SJCRH30 (cell line): ENCODE results near the gene SLC35E1. TPM values are rescaled to one million over a fixed set of nuclear protein-coding genes. Genes with fewer than 3 reads are reported as not detected.

Experiments used
- DNase-seq, 2 experiments: peaks; one replicate each; pipeline ENCODE4 v3.0.0-alpha.2; 2015 to 2020
- H3K27ac ChIP-seq: fragments of 250-450 bp; sonication (Bioruptor Pico); 2 replicates; pipeline ENCODE4 v1.5.1; 2020; ENCODE audit warnings: mild to moderate bottlenecking, moderate library complexity
- H3K27me3 ChIP-seq: fragments of 250-450 bp; sonication (Bioruptor Pico); 2 replicates; pipeline ENCODE4 v1.5.1; 2020; ENCODE audit warnings: mild to moderate bottlenecking, moderate library complexity
- H3K36me3 ChIP-seq: fragments of 250-450 bp; sonication (Bioruptor Pico); 2 replicates; pipeline ENCODE4 v1.5.1; 2020; ENCODE audit warnings: mild to moderate bottlenecking, moderate library complexity
- H3K4me1 ChIP-seq: fragments of 250-450 bp; sonication (Bioruptor Pico); 2 replicates; pipeline ENCODE4 v1.5.1; 2020; ENCODE audit warnings: mild to moderate bottlenecking, moderate library complexity
- H3K4me3 ChIP-seq: fragments of 250-450 bp; sonication (Bioruptor Pico); 2 replicates; pipeline ENCODE4 v1.5.1; 2020; ENCODE audit warnings: mild to moderate bottlenecking, moderate library complexity
- H3K9me3 ChIP-seq: fragments of 250-450 bp; sonication (Bioruptor Pico); replicated peaks from 2 replicates; pipeline ENCODE4 v1.5.1; 2020; ENCODE audit warnings: mild to moderate bottlenecking, moderate library complexity
- total RNA-seq: library from RNA; depleted of rRNA; stranded (reverse); fragments of >200 nt; shearing (Covaris generic); gene quantifications from 2 replicates; pipeline ENCODE4 v1.2.3, GENCODE V29; 2014

The SLC35E1 gene
- total RNA-seq, 1 experiment from 2014 or later: 40.8 TPM

DNA sequence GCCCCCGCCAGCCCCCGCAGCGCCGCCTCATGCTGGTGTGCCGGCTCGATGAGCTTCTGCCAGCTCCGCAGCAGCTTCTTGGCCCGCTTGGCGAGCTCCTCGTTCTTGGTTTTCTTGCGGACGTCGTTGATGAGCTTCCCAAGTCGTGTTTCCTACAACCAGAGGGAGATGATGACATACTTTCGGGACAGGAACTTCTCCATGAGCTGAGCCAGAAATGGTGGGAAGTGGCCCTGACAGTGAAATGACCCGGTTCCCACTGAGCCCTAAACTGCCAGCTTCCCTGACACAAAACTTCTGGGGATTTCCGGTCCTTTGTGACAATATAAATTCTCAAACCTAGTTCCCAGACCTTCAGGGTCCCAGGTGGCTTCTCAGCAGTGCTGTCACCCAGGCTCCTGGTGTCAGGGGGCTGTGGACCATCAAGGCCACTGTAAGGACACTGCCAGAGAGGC, 5.3 kb upstream of the SLC35E1 start:
- H3K36me3 ChIP-seq: peaks cover 22% of the 10 kb centered on the region
- H3K9me3 ChIP-seq: no peaks in the 10 kb centered on the region
- H3K4me3 ChIP-seq: no peak overlapping the region
- H3K27ac ChIP-seq: no peak overlapping the region
- DNase-seq: no peak
- H3K4me1 ChIP-seq: peaks cover 9% of the 10 kb centered on the region
- no peaks in the 10 kb centered on the region for H3K27me3 ChIP-seq

DNA sequence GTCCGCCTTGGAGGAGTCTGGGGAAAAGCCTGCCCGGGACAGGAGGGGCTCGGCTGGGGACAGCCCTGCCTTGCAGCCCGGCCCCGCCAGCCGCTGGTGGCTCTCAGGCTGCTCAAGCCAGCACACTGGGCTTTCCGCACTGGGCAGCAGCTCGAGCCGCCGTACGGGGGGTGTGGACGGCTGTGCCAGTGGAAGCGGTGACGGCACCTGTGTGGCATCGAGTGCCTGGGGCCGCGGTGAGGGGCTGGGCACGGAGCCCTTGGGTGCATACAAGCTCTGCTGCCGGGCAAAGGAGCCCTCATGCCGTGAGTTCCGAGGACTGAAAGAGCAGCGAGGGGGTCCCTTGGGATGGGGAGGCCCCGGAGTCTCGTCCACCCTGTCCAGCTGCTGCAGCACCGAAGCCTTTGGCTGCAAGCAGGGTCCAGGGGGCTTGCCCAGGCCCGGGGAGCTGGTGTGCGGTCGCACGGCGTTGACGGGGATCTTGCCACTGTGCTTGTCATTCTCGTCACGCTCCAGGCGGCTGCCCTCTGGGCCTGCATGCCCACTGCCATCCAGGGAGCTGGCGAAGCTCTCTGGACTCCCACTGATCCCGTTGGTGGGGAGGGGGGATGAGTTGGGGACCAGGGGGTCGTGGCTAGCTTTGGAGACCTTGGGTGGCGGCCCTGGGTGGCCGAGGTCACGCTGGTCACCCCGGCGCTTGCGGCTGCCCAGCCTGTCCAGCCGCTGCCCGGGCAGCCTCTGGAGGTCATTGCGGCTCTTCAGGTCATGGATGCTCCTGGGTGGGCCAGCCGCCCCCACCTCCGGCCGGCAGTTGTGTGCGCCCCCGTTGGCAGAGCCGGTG, 4.7 kb upstream of the SLC35E1 start:
- no peak overlapping the region for H3K27ac ChIP-seq
- no peaks in the 10 kb centered on the region for H3K27me3 ChIP-seq
- H3K36me3 ChIP-seq: peaks cover 22% of the 10 kb centered on the region
- no peaks in the 10 kb centered on the region for H3K9me3 ChIP-seq
- no peak for DNase-seq
- H3K4me3 ChIP-seq: no peak overlapping the region
- H3K4me1 ChIP-seq: peaks cover 9% of the 10 kb centered on the region

DNA sequence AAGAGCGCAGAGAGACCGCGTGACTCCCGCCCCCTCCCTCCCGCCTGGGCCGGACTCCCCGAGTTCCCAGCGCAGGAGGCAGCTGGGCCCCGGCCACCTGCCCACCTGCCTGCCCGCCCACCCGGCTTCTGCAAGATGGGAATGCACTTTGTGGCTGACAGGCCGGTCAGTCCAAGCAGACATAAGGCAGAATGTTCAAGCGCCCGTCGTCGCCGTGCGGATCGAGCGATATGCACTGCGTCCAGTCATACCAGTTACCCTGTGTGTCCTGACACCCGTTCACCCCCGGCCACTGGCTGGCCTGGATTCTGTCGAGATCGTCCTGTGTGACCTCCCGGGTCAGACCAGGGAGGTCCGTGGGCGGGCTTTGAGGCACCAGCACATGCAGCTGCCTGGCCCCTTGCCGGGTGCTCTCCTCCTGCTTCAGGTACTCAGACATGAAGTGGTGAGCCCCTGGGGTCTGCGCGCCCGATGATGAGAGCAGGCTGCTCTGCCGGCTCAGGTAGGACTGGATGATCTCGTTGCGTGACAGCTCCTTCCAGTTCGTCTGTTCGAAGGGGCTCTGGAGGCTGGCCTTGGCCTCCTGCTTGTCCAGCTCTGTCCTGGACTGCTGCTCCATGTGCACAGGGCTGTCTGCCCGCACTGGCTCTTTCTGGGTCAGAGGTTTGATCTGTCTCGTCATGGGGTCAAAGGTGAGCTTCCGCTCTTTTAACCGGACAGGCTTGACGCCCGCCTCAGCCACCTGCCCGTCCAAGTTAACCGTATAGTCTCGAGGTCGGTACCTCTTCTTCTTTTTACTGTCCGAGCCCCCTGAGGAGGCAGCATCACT, 3.9 kb upstream of the SLC35E1 start:
- Histone ChIP-seq H3K4me1 (peaks cover 12% of the 10 kb centered on the region), H3K36me3 (peaks cover 22% of the 10 kb centered on the region), H3K9me3 (no peaks in the 10 kb centered on the region), H3K27ac (no peak overlapping the region), H3K4me3 (no peak overlapping the region), H3K27me3 (no peaks in the 10 kb centered on the region)
- no peak for DNase-seq

DNA sequence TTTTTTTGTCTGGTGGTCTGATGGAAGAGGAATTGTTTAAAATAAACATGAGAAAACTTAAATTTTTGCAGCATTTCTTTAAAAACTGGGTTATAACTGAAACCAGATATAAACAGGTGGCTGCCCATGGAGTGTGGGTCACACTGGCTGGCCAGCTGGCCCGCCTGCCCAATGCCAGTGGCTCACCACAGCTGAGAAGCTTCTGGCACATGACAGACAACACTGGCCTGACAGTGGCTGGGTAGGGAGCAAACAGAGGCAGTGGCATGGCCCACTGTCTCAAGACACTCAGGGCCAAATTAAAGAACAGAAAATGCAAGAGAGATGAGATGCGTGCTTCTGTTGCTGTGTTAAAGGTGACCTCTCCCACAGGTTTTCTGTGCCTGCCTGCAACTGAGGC, 3.1 kb upstream of the SLC35E1 start:
- peaks cover 22% of the 10 kb centered on the region for H3K36me3 ChIP-seq
- no peak overlapping the region for H3K27ac ChIP-seq
- H3K27me3 ChIP-seq: no peaks in the 10 kb centered on the region
- no peaks in the 10 kb centered on the region for H3K9me3 ChIP-seq
- no peak for DNase-seq
- no peak overlapping the region for H3K4me3 ChIP-seq
- peaks cover 12% of the 10 kb centered on the region for H3K4me1 ChIP-seq

DNA sequence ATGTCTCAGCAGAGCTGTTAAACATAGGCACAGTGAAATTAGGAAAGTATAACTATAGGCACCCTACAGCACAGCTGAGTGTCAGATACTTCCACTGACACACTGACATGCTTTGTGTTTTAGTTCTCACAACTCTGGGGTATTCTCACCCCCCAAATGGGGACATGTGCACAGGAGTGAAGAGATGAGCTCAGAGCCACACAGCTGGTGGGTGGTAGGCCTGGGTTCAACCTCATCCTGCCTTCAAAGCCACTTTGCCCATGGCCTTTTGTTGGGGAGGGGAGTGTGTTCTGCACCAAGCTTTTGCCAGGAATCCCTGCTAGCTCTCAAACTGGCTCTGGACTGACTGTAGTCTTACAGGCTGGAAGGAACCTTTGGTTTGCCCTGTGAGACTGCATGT, 1.7 kb upstream of the SLC35E1 start:
- Histone ChIP-seq H3K4me1 (peaks cover 12% of the 10 kb centered on the region), H3K27me3 (no peaks in the 10 kb centered on the region), H3K27ac (no peak overlapping the region), H3K36me3 (peaks cover 22% of the 10 kb centered on the region), H3K4me3 (no peak overlapping the region), H3K9me3 (no peaks in the 10 kb centered on the region)
- DNase-seq: no peak

DNA sequence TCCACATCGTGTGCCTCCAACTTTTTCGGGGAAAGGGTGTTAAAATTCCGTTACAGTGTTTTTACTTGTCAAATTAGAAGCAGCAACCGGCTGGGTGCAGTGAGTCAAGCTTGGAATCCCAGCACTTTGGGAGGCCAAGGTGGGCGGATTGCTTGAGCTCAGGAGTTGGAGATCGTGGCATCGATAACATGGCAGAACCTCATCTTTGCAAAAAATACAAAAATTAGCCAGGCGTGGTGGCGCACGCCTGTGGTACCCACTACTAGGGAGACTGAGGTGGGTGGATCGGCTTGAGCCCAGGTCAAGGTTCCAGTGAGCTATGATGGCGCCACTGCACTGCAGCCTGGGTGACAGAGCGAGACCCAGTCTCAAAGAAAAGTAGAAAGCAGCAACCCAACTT, 1.1 kb upstream of the SLC35E1 start:
- Histone ChIP-seq H3K4me3 (peak overlapping the region; percentile 93), H3K36me3 (peaks cover 22% of the 10 kb centered on the region), H3K4me1 (peaks cover 12% of the 10 kb centered on the region), H3K9me3 (no peaks in the 10 kb centered on the region), H3K27ac (peak overlapping the region; percentile 50; the same call in 1 of the 2 replicates), H3K27me3 (no peaks in the 10 kb centered on the region)
- DNase-seq: no peak

DNA sequence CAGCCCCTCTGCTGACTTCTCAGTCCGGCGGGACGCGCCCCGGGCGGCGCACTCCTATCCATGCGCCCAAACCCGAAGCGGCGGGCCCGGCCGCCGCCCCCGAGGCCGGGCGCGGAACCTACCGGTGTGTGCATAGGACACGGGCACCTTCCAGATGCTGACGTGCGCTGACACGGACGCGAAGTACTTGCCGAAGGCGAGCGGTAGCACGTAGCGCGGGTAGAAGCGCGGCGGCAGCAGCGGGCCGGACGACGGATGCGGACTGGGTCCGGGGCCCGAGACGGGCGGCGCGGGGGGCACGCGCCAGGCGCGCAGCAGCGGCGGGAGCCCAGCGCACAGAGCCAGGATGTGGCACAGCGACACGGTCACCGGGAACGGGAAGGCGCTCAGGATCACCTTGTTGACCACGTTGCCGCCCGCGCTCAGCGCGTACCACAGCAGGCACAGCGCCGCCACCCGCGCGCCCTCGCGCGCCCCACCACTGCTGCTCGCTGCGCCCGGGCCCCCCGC, 338 bp downstream of the SLC35E1 start:
- Histone ChIP-seq H3K27ac (no peak overlapping the region; the same call in 1 of the 2 replicates), H3K27me3 (no peaks in the 10 kb centered on the region), H3K9me3 (no peaks in the 10 kb centered on the region), H3K4me3 (peak overlapping the region; percentile 93), H3K36me3 (peaks cover 26% of the 10 kb centered on the region), H3K4me1 (peaks cover 12% of the 10 kb centered on the region)
- peak in 1 of 2 experiments; percentile 32 for DNase-seq

DNA sequence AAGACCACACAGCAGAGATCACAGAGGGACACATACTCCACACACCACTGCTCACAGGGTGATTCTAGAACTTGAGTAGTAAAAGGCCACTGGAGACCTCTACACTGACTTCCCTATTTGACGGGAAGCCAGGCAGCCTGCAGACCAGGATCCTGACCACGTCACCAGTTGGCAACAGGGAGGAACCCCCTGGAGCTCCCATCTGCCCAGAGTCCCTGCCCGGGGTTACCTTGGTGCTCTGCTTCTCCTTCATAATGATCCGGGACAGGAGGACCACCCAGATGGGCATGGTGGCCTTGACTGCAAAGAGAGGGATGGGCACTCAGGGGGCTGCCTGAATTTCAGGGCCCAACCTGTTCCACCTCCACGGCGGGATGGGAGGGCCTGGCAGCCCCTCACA, 932 bp downstream of the SLC35E1 start:
- H3K27me3 ChIP-seq: no peaks in the 10 kb centered on the region
- peaks cover 26% of the 10 kb centered on the region for H3K36me3 ChIP-seq
- no peak for DNase-seq
- H3K4me3 ChIP-seq: peak overlapping the region; percentile 93
- H3K9me3 ChIP-seq: no peaks in the 10 kb centered on the region
- H3K27ac ChIP-seq: no peak overlapping the region; the same call in 1 of the 2 replicates
- peaks cover 12% of the 10 kb centered on the region for H3K4me1 ChIP-seq

DNA sequence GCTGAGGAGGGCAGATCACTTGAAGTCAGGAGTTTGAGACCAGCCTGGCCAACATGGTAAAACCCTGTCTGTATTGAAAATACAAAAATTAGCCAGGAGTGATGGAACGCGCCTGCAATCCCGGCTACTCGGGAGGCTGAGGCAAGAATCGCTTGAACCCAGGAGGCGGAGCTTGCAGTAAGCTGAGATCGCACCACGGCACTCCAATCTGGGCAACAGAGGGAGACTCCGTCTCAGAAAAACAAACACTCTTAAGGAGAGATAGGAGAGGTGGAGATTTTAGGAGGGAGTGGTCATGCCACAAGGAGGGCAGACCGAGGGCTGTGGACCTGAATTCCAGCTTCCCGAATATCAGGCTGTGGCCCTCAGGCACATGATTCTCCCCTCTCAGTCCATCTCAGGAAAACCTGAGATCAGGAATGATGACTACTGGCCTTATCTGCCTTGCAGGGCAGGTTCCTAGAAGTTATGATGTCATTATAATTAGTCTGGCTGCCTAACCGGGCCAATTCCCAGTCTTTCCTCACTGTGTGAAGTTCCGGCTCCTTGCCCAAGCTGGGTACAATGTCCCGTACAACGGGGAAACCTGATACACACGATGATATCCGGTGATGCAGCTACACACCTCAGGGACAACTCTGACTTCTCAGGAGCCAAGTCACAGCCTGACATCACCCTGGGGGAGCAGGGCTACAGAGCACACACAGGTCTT, 2.5 kb downstream of the SLC35E1 start:
- Histone ChIP-seq H3K4me3 (no peak overlapping the region), H3K4me1 (peaks cover 12% of the 10 kb centered on the region), H3K27me3 (no peaks in the 10 kb centered on the region), H3K27ac (no peak overlapping the region), H3K36me3 (peaks cover 21% of the 10 kb centered on the region), H3K9me3 (no peaks in the 10 kb centered on the region)
- DNase-seq: no peak

DNA sequence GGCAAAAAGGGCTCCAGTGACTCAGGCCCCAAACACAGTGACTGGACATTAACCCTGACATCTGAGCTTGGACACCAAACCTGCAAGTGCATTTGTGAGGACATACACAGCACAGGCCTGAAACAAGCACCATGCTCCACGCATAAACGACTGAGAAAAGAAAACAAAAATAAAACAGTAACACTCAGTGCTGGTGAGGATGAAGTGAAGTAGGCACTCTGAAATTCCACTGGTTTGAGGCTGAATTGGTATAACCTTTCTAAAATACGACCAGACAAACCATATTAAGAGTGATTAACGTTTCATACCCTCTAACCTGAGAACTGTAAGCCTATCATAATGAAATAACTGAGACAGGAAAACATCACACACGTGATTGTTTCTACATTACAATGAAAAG, 5.5 kb downstream of the SLC35E1 start:
- Histone ChIP-seq H3K4me3 (no peak overlapping the region), H3K36me3 (peaks cover 39% of the 10 kb centered on the region), H3K9me3 (no peaks in the 10 kb centered on the region), H3K27me3 (no peaks in the 10 kb centered on the region), H3K27ac (no peak overlapping the region), H3K4me1 (peaks cover 3% of the 10 kb centered on the region; the same call in 1 of the 2 replicates)
- no peak for DNase-seq

DNA sequence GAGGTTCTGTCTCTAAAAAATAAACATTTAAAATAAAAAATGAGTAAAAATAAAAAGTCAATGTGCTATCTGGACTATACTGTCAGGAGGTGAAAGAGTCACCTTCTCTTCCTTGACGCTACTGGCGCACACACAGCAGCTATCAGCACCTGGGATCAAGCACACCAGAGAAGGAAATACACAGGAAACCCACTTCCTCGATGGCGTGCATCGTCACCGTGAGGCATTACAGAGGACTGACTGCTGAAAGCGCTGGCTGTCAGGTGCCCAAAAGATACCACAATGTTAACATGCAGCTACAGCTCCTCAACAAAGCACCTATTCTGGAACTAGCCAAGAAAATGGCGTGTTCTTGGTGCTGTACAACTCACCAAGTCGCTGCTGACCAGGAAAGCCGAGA, 6.1 kb downstream of the SLC35E1 start:
- H3K36me3 ChIP-seq: peaks cover 44% of the 10 kb centered on the region
- H3K27me3 ChIP-seq: no peaks in the 10 kb centered on the region
- peaks cover under 1% of the 10 kb centered on the region; the same call in 1 of the 2 replicates for H3K4me1 ChIP-seq
- H3K27ac ChIP-seq: no peak overlapping the region
- no peaks in the 10 kb centered on the region for H3K9me3 ChIP-seq
- H3K4me3 ChIP-seq: no peak overlapping the region
- DNase-seq: no peak

DNA sequence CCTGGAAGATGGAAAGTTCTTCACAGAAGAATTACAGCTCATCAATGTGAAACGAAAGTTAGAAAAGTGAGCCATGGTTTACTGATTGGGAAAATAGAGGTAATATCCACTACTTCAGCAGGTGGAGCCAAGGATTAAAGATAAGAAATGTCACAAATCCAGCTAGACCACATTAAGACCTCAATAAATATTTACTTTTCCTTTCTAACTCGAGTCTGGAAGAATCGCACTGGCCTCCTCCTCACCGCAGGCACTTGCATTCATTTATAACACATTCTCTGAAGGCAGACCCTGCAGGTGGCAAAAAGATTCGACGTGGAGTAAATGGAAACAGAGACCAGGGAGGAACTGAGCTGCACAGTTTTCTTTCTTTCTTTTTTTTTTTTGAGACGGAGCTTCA, 7.4 kb downstream of the SLC35E1 start:
- DNase-seq: no peak

DNA sequence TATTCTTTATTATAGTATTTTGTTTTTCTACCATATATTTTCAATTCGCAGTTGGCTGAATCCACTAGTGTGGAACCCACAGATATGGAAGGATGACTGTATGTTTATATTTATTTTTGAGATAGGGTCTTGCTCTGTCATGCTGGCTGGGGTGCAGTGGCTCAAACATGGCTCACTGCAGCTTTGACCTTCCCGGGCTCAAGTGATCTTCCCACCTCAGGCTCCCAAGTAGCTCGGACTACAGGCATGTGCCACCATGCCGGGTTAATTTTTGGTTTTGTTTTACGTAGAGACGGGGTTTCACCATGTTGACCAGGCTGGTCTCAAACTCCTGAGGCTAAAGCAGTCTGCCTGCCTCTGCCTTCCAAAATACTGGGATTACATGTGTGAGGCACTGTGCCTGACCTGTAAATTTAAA, 9.6 kb downstream of the SLC35E1 start:
- Histone ChIP-seq H3K36me3 (peaks cover 61% of the 10 kb centered on the region), H3K4me1 (no peaks in the 10 kb centered on the region), H3K9me3 (no peaks in the 10 kb centered on the region), H3K27ac (no peak overlapping the region), H3K27me3 (no peaks in the 10 kb centered on the region), H3K4me3 (no peak overlapping the region)
- DNase-seq: no peak

More for the DNA sequence above, 7.4 kb downstream of the SLC35E1 start:
- no peak overlapping the region for H3K27ac ChIP-seq
- H3K4me1 ChIP-seq: no peaks in the 10 kb centered on the region
- H3K36me3 ChIP-seq: peaks cover 51% of the 10 kb centered on the region
- no peaks in the 10 kb centered on the region for H3K27me3 ChIP-seq
- no peak overlapping the region for H3K4me3 ChIP-seq
- no peaks in the 10 kb centered on the region for H3K9me3 ChIP-seq

DNA sequence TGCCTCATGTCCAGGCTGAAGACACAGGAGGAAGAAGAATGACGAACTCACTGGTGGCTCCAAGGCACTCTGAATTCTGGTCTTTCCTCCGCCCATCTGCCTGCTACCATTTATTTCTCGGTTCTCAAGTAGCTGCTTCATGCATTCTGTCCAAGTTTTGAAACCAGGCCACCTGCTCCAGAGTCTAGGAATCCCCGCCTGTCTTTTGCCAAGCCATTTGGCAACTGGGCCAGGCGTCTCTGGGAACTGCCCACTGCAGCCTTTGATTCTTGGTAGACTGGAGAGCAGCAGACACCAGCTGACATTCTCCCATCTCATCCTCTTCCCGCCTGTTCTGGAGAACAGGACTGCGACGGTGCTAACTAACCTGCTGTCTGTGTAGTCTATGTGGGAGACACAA, 10.8 kb downstream of the SLC35E1 start:
- DNase-seq: no peak
- Histone ChIP-seq H3K36me3 (peaks cover 52% of the 10 kb centered on the region), H3K4me1 (no peaks in the 10 kb centered on the region), H3K27ac (no peak overlapping the region), H3K4me3 (no peak overlapping the region), H3K27me3 (no peaks in the 10 kb centered on the region), H3K9me3 (no peaks in the 10 kb centered on the region)
